Stimulated activated CD8-positive, alpha-beta memory T cell treated with anti-CD3 and anti-CD28 coated beads, Interleukin-7, amount 100 ng/mL, for 24 hours (primary cell): Measurements from ENCODE around the gene GRIP1.

ENCODE experiments used
- DNase-seq: peaks from one replicate; pipeline ENCODE4 v3.0.0-alpha.2; 2020; ENCODE audit warnings: low read depth

Gene GRIP1

GRCh38 chr12:66387117-66387516 is 291.8 kb downstream of the GRIP1 start:
- no peak for DNase-seq

DNA sequence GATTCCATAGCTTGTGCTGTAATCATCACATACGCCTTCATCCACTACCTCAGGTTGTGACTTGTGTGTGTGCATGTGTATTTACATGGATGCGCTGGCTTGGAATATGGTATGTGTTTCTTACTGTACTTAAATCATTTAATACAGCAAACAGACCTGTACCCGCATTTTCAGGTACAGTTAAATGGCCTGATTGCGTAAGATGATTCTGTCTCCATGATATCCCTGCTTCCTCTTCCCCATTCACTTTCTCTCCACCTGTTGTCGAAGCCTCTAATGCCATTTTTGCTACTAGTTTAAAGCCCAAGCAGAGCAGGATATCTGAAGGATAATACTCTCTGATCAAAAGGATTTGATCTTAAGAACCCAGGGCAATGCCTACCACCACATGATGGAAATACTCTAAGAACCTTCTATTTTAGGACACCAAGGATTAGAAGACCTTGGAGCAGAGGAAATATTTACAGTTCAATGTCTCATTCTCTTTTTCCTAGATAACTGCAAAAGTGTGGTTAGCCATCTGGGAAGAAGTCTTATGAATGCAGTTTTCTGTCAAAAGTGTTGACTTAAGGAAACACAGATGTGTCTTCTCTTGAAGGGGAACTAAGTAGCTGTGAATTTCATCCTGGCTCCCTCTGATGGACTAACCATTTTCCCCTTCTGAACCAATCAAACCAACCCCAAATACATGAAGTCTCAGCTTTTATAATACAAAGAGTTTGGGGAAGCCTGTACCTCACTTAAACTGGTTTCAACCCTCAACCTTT is 297.9 kb downstream of the GRIP1 start:
- no peak for DNase-seq

- no peak for DNase-seq
Measured at GRCh38 chr12:66379616-66380015, 299.3 kb downstream of the GRIP1 start.

DNA sequence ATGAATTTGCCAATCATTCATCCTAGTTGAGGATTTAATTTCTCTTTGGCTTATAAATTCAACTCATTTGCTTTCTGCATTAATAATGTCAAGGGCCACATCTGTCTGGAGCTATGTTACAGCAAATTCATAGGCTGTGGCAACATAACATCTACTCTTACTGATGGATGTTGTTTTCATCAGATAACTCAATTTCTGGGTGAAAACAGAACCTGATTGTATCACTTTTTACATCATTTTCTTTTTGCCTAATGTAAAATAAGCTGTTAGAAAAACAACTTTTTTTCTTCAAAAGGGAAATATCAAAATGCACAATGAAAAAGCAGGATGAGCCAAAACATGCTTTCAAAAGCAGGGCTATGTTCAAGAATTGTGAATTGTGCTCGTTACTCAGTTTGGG is 303.3 kb downstream of the GRIP1 start:
- no peak for DNase-seq

GRCh38 chr12:66371982-66372381 is 306.9 kb downstream of the GRIP1 start:
- no peak for DNase-seq

DNA sequence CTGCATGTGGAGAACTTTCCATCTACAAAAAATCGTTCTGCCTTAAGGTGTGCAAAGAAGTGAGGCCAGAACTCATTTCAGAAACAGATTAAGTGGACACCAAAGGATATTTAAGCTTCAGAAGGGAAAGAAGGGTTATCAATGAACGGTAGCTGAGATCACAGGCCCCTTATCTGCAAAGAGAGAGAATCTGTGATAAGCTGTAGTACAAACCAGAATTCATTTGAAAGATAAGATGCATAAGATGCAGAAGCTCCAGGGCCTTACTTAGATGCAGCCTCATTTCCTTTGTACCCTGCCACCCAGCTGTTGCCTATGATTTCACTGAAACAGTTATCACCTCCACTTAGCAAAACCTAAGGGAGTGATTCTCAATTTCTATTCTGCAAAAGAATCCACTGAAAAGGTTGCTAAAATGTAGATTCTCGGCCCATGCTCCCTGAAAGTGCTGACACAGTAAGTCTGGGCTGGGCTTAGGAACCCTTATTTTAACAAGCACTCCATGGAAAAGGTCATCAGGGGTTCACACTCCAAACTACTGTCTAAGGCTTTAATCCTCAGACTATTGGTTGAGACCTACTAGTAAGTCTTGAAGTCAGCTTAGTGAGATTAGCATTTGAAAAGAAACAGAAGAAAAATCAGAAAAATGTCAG is 311.7 kb downstream of the GRIP1 start:
- no peak for DNase-seq

- no peak for DNase-seq
Measured at GRCh38 chr12:66365718-66366490, 313.0 kb downstream of the GRIP1 start.

DNA sequence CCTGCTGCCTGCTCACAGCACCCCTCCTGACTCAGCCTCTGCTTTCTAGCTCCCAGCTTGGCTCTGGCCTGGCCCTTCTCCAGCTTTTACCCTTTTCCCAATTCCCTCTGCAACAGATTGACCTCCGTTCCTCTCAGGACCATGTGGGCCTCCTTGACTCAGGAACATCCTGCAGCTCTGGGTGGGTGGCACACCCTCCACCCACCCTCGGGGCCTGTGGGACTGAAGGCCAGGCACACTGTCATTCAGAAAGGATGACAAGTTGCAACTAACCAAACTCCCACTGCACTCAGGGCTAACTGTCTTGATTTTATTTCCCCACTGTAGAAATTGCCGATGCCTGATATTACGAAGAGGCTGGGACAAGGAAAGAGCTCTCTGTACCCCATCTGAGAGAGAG is 317.2 kb downstream of the GRIP1 start:
- no peak for DNase-seq

GRCh38 chr12:66359300-66359699 is 319.6 kb downstream of the GRIP1 start:
- DNase-seq, result no peak

DNA sequence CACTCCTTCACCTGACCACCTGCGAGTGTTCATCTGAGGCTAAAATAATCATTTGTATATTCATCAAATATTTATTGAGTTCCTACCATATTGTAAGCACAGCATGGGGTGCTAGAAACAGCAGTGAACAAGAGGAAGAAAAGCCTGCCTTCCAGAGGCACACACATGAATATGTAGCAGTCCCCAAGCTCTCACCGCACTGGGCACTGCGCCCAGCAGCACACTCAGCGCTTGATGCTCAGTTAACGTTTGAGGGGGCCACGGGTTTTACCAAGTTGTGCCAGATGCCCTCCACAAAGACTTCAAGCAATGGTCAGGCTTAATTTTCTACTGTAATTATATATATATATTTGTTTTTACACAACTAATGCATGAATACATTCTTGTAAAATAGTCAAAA is 324.6 kb downstream of the GRIP1 start:
- DNase-seq, result no peak

GRCh38 chr12:66352899-66353298 is 326.0 kb downstream of the GRIP1 start:
- no peak for DNase-seq

DNA sequence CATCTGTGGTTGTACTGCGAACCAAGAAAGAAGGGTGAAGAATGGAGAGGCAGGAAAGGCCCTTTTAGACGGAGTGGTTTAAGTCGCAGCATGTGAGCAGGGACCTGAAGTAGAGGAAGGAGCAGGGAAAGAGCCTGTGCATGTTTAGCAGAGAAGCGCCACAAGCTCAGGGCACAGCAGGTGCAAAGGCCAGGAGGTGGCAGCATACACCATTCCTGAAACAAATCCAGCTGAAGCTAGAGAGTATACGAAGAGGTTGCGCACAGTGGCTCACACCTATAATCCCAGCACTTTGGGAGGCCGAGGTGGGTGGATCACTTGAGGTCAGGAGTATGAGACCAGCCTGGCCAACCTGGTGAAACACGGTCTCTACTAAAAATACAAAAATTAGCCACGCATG is 326.7 kb downstream of the GRIP1 start:
- no peak for DNase-seq

- DNase-seq, result no peak
Measured at GRCh38 chr12:66351301-66351700, 327.6 kb downstream of the GRIP1 start.

DNA sequence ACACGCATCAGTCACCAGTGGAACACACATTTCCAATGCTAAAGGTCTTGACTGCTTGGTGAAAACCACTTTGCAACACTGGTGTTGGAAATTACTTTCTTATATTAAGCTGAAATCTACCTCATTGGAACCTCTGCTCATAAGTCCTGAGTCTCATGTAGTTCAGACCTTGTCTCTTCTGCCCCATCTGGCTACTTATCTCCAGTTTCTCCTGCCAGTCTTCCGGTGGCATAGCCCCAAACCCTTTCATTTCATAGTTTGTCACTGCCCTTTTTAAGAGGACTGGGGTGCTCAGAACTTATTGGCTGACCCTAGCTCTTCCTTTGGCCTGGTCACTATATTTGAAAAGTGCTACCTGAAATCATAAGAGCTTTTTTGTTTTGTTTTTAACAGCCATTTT is 332.9 kb downstream of the GRIP1 start:
- no peak for DNase-seq

DNA sequence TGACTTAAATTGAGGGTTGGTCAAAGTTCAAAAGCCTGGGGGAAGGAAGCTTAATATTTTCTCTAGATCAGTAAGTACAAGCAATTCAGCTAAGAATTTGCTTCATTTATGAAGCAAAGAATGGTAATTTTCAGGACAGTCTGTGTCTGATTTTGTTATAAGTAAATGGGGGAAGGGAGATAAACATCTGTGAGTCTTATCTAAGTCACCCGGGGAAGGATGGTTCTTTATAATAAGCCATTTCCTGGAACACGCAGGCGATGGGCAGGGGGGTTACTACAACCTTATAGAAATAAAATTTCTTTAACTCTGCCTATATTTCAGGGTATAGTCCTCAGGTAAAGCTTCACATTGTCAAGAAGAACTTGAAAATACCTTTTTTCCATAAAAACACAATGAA is 333.7 kb downstream of the GRIP1 start:
- no peak for DNase-seq

DNA sequence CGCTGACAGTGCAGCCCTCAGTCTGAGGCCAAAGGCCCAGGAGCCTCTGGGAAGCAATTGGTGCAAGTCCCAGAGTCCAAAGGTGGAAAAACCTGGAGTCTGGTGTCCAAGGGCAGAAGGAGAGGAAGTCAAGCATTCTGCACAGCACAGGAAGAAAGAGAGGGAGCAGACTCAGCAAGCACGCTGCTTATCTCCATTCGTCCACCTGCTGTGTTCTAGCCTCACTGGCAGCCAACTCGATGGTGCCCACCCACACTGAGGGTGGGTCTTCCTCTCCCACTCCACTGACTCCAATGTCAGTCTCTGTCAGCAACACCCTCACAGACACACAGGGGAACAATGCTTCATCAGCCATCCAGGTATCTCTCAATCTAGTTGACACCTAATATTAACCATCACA is 337.8 kb downstream of the GRIP1 start:
- no peak for DNase-seq

GRCh38 chr12:66340131-66340530 is 338.7 kb downstream of the GRIP1 start:
- DNase-seq, result no peak

DNA sequence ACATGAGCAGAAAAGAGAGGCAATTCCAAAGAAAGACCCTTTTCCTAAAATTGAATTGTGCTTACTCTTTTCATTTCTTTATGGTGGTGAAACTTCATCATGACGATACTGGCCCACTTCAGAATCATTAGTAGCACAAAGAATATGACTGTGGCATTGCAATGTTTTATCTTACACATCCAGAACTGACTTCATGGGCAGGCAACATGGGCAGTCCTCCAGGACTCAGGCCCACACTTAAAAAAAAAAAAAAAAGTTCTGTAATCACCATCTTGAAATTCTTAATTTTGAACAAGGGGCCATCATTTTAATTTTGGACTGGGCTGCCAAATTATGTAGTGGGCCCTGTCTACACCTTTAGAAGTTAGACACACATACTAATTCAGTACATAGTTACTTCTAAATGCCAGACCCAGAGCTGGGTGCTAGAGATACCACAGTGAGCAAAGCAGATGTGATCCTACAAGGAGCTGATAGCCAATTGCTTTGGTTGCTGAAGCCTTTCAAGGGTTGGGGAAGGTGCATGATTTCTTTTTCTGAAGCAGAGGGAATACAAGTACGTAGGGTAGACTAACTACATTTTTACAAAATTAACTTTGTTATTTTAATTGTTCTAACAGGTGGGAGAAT is 341.4 kb downstream of the GRIP1 start:
- no peak for DNase-seq

DNA sequence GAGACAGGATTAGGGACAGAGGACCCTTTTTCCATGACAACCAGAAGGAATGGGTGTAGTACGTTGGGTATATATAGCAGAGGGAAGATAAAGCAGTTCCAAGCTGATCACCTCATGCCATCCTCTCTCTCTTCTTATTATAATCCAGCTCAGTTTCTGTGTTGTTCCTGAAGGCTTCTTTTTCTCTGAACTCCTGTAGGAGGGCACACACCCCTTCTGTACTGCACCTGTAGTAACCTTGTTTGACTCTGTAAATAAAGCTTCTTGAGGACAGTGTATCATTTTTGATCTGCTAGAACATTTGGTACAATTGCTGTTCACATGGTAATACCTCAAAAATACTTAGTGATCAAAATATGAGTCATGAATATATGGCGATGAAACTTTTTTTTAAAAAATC is 343.1 kb downstream of the GRIP1 start:
- DNase-seq, result no peak

- no peak for DNase-seq
Measured at GRCh38 chr12:66331814-66332213, 347.1 kb downstream of the GRIP1 start.

- DNase-seq, result no peak
Measured at GRCh38 chr12:66331016-66331415, 347.9 kb downstream of the GRIP1 start.

DNA sequence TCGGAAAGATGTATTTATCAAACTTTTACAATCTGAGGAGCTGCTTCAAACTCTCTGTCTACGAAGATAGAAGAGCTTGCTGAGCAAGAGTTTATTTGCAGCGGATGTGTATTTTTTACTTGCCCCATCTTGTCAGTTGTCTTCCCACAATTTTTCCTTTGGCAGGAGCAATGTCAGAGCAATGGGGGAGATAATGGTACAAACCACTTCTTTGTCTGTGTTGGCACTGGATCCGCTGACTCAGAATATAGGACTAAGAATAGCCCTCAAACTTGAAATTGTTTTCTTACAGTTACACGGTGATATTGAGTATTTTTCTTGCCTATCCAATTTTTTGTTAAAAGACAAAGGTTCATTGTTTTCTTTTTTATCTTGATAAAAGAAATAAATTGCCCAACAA is 348.9 kb downstream of the GRIP1 start:
- DNase-seq, result no peak

DNA sequence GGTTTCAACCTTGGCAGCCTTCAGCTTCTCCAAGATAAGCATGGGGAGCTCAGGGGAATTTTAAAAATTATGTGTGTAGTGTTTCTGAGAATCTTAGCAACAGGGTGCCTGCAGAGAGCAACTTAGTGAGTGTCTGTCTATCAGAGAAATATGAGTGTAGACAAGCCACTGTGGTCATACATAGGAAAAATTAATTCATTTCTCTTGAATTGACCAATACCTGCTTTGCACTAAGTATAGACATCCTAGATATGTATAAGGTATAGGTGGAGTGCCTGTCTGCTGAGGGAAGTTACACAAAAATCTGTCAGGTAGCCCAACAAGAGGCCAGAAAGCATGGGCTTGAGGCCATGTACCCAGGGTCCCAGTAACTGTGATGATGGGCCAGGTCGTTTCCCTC is 355.9 kb downstream of the GRIP1 start:
- DNase-seq, result no peak
